ENCODE measurements around the gene PARD3.

Gene PARD3

GRCh38 chr10:34835908-34836508, 20.9 kb upstream of the PARD3 start:
- Mint-ChIP-seq H3K27me3 (no peaks in the 10 kb centered on the region), H3K36me3 (ENCODE audit: low read depth) (no peaks in the 10 kb centered on the region), H3K9me3 (no peaks in the 10 kb centered on the region), H3K27ac (no peak overlapping the region), H3K4me3 (no peak overlapping the region), H3K4me1 (ENCODE audit: low read depth) (no peaks in the 10 kb centered on the region)

GRCh38 chr10:34834274-34834673, 19.2 kb upstream of the PARD3 start:
- no peak overlapping the region for H3K4me3 Mint-ChIP-seq
- H3K9me3 Mint-ChIP-seq = no peaks in the 10 kb centered on the region
- H3K4me1 Mint-ChIP-seq (ENCODE audit: low read depth) = peaks cover 4% of the 10 kb centered on the region
- peaks cover 6% of the 10 kb centered on the region for H3K27me3 Mint-ChIP-seq
- H3K27ac Mint-ChIP-seq = no peak overlapping the region
- no peaks in the 10 kb centered on the region for H3K36me3 Mint-ChIP-seq (ENCODE audit: low read depth)

GRCh38 chr10:34830217-34830822, 15.2 kb upstream of the PARD3 start:
- H3K27ac Mint-ChIP-seq = no peak overlapping the region
- no peaks in the 10 kb centered on the region for H3K9me3 Mint-ChIP-seq
- peaks cover 4% of the 10 kb centered on the region for H3K4me1 Mint-ChIP-seq (ENCODE audit: low read depth)
- peaks cover 7% of the 10 kb centered on the region for H3K27me3 Mint-ChIP-seq
- no peak overlapping the region for H3K4me3 Mint-ChIP-seq
- no peaks in the 10 kb centered on the region for H3K36me3 Mint-ChIP-seq (ENCODE audit: low read depth)

- Mint-ChIP-seq H3K36me3 (ENCODE audit: low read depth) (no peaks in the 10 kb centered on the region), H3K4me1 (ENCODE audit: low read depth) (peaks cover 4% of the 10 kb centered on the region), H3K9me3 (no peaks in the 10 kb centered on the region), H3K27ac (no peak overlapping the region), H3K4me3 (no peak overlapping the region), H3K27me3 (peaks cover 10% of the 10 kb centered on the region)
Measured at GRCh38 chr10:34826857-34827766, 12.0 kb upstream of the PARD3 start.

GRCh38 chr10:34826221-34826620, 11.1 kb upstream of the PARD3 start:
- no peaks in the 10 kb centered on the region for H3K9me3 Mint-ChIP-seq
- no peaks in the 10 kb centered on the region for H3K36me3 Mint-ChIP-seq (ENCODE audit: low read depth)
- peaks cover 10% of the 10 kb centered on the region for H3K27me3 Mint-ChIP-seq
- no peak overlapping the region for H3K27ac Mint-ChIP-seq
- H3K4me3 Mint-ChIP-seq = no peak overlapping the region
- H3K4me1 Mint-ChIP-seq (ENCODE audit: low read depth) = peaks cover 4% of the 10 kb centered on the region

- no peaks in the 10 kb centered on the region for H3K9me3 Mint-ChIP-seq
- no peaks in the 10 kb centered on the region for H3K36me3 Mint-ChIP-seq (ENCODE audit: low read depth)
- H3K4me3 Mint-ChIP-seq = no peak overlapping the region
- peaks cover 8% of the 10 kb centered on the region for H3K27me3 Mint-ChIP-seq
- H3K4me1 Mint-ChIP-seq (ENCODE audit: low read depth) = peaks cover 2% of the 10 kb centered on the region
- no peak overlapping the region for H3K27ac Mint-ChIP-seq
Measured at GRCh38 chr10:34825414-34825813, 10.3 kb upstream of the PARD3 start.

- H3K4me1 Mint-ChIP-seq (ENCODE audit: low read depth) = no peaks in the 10 kb centered on the region
- H3K27me3 Mint-ChIP-seq = peaks cover 4% of the 10 kb centered on the region
- H3K36me3 Mint-ChIP-seq (ENCODE audit: low read depth) = no peaks in the 10 kb centered on the region
- no peak overlapping the region for H3K27ac Mint-ChIP-seq
- no peaks in the 10 kb centered on the region for H3K9me3 Mint-ChIP-seq
- H3K4me3 Mint-ChIP-seq = no peak overlapping the region
Measured at GRCh38 chr10:34824870-34825269, 9.8 kb upstream of the PARD3 start.

GRCh38 chr10:34821587-34822585, 6.8 kb upstream of the PARD3 start:
- Mint-ChIP-seq H3K27ac (no peak overlapping the region), H3K4me3 (no peak overlapping the region), H3K36me3 (ENCODE audit: low read depth) (no peaks in the 10 kb centered on the region), H3K27me3 (peaks cover 19% of the 10 kb centered on the region), H3K9me3 (no peaks in the 10 kb centered on the region), H3K4me1 (ENCODE audit: low read depth) (no peaks in the 10 kb centered on the region)

GRCh38 chr10:34817586-34817985, 2.5 kb upstream of the PARD3 start:
- H3K36me3 Mint-ChIP-seq (ENCODE audit: low read depth) = no peaks in the 10 kb centered on the region
- peaks cover 7% of the 10 kb centered on the region for H3K4me1 Mint-ChIP-seq (ENCODE audit: low read depth)
- H3K9me3 Mint-ChIP-seq = no peaks in the 10 kb centered on the region
- H3K27ac Mint-ChIP-seq = no peak overlapping the region
- H3K27me3 Mint-ChIP-seq = peaks cover 42% of the 10 kb centered on the region
- H3K4me3 Mint-ChIP-seq = no peak overlapping the region

GRCh38 chr10:34817054-34817453, 2.0 kb upstream of the PARD3 start:
- Mint-ChIP-seq H3K36me3 (ENCODE audit: low read depth) (no peaks in the 10 kb centered on the region), H3K9me3 (no peaks in the 10 kb centered on the region), H3K27me3 (peaks cover 48% of the 10 kb centered on the region), H3K27ac (no peak overlapping the region), H3K4me1 (ENCODE audit: low read depth) (peaks cover 7% of the 10 kb centered on the region), H3K4me3 (no peak overlapping the region)

GRCh38 chr10:34816501-34817002, 1.5 kb upstream of the PARD3 start:
- no peaks in the 10 kb centered on the region for H3K9me3 Mint-ChIP-seq
- no peak overlapping the region for H3K27ac Mint-ChIP-seq
- no peak overlapping the region for H3K4me3 Mint-ChIP-seq
- peaks cover 7% of the 10 kb centered on the region for H3K4me1 Mint-ChIP-seq (ENCODE audit: low read depth)
- H3K27me3 Mint-ChIP-seq = peaks cover 53% of the 10 kb centered on the region
- no peaks in the 10 kb centered on the region for H3K36me3 Mint-ChIP-seq (ENCODE audit: low read depth)

- peaks cover 57% of the 10 kb centered on the region for H3K27me3 Mint-ChIP-seq
- H3K36me3 Mint-ChIP-seq (ENCODE audit: low read depth) = no peaks in the 10 kb centered on the region
- H3K4me1 Mint-ChIP-seq (ENCODE audit: low read depth) = peaks cover 7% of the 10 kb centered on the region
- H3K9me3 Mint-ChIP-seq = no peaks in the 10 kb centered on the region
- H3K27ac Mint-ChIP-seq = no peak overlapping the region
- H3K4me3 Mint-ChIP-seq = peak overlapping the region; percentile 61
Measured at GRCh38 chr10:34816085-34816496, 995 bp upstream of the PARD3 start.

GRCh38 chr10:34814913-34815184, 247 bp downstream of the PARD3 start:
- H3K9me3 Mint-ChIP-seq = no peaks in the 10 kb centered on the region
- no peaks in the 10 kb centered on the region for H3K36me3 Mint-ChIP-seq (ENCODE audit: low read depth)
- peaks cover 9% of the 10 kb centered on the region for H3K4me1 Mint-ChIP-seq (ENCODE audit: low read depth)
- H3K27me3 Mint-ChIP-seq = peaks cover 65% of the 10 kb centered on the region
- no peak overlapping the region for H3K4me3 Mint-ChIP-seq
- H3K27ac Mint-ChIP-seq = no peak overlapping the region

- Mint-ChIP-seq H3K27ac (no peak overlapping the region), H3K9me3 (no peaks in the 10 kb centered on the region), H3K4me3 (peak overlapping the region; percentile 60), H3K4me1 (ENCODE audit: low read depth) (peaks cover 13% of the 10 kb centered on the region), H3K27me3 (peaks cover 64% of the 10 kb centered on the region), H3K36me3 (ENCODE audit: low read depth) (no peaks in the 10 kb centered on the region)
Measured at GRCh38 chr10:34814223-34814912, 728 bp downstream of the PARD3 start.
